IMR-90 (cell line): ENCODE results near the gene RSAD1. TPM values are rescaled to one million over a fixed set of nuclear protein-coding genes. Genes with fewer than 3 reads are reported as not detected.

Source experiments
- ATAC-seq: fragments of 200-7000 bp; cut with Tn5 transposase; 2 replicates; pipeline ENCODE4 v1.9.1; 2020; ENCODE audit warnings: low read depth, mild to moderate bottlenecking, moderate library complexity
- BruUV-seq: library from RNA; stranded (reverse); fragments of 400-500 nt; replicated peaks from 2 replicates; lab custom pipeline; 2021; lab: Mats Ljungman, UMichigan
- CTCF ChIA-PET: fragments of 300-600 bp; formaldehyde crosslinking; extraction: SDS; loops from one replicate; lab custom pipeline; 2021; ENCODE audit warnings: antibody characterized with exemption; lab: Yijun Ruan, JAX
- POLR2A ChIA-PET: fragments of 300-600 bp; sonication (Branson Sonifier 250); formaldehyde crosslinking; loops from one replicate; lab custom pipeline; 2022; ENCODE audit warnings: antibody characterized with exemption; ENCODE audit not compliant: unreplicated experiment; lab: Charles Lee
- DNase-seq: peaks from one replicate; pipeline ENCODE4 v3.0.0; 2013
- H2AFZ ChIP-seq: replicated peaks from 2 replicates; pipeline ENCODE3; 2013; ENCODE audit warnings: low read length, mild to moderate bottlenecking; ENCODE audit not compliant: poor library complexity
- H2AK5ac ChIP-seq: 2 replicates; pipeline ENCODE4 v1.6.1; 2013; ENCODE audit warnings: low read depth, low read length, inconsistent platforms
- H2AK9ac ChIP-seq: replicated peaks from 2 replicates; pipeline ENCODE3; 2013; ENCODE audit warnings: mild to moderate bottlenecking, low read depth, low read length, moderate library complexity; ENCODE audit not compliant: poor library complexity
- H2BK120ac ChIP-seq: 2 replicates; pipeline ENCODE4 v1.6.1; 2013; ENCODE audit warnings: low read depth, low read length, inconsistent platforms
- H2BK15ac ChIP-seq: 3 replicates; pipeline ENCODE4 v1.6.1; 2013; ENCODE audit warnings: low read depth, low read length, inconsistent platforms
- H2BK20ac ChIP-seq: 2 replicates; pipeline ENCODE4 v1.6.1; 2013; ENCODE audit warnings: low read depth, mild to moderate bottlenecking, inconsistent platforms, low read length, moderate library complexity
- H2BK5ac ChIP-seq: 2 replicates; pipeline ENCODE4 v1.6.1; 2013; ENCODE audit warnings: mild to moderate bottlenecking, low read depth, low read length, inconsistent platforms; ENCODE audit not compliant: poor library complexity, severe bottlenecking
- H3K14ac ChIP-seq: replicated peaks from 2 replicates; pipeline ENCODE4 v1.6.1; 2013; ENCODE audit warnings: low read depth, low read length, inconsistent platforms
- H3K18ac ChIP-seq: 2 replicates; pipeline ENCODE4 v1.6.1; 2013; ENCODE audit warnings: low read depth, low read length, control low read depth
- H3K23ac ChIP-seq: 2 replicates; pipeline ENCODE4 v1.6.1; 2013; ENCODE audit warnings: low read depth, low read length, inconsistent platforms
- H3K27ac ChIP-seq: 2 replicates; pipeline ENCODE4 v1.5.1; 2013; ENCODE audit warnings: mild to moderate bottlenecking, control low read depth, low read length; ENCODE audit not compliant: insufficient read depth
- H3K27me3 ChIP-seq: 2 replicates; pipeline ENCODE4 v1.6.1; 2013; ENCODE audit warnings: low read length; ENCODE audit not compliant: control insufficient read depth, insufficient read depth
- H3K36me3 ChIP-seq: 2 replicates; pipeline ENCODE4 v1.6.1; 2013; ENCODE audit warnings: low read length, mixed read lengths; ENCODE audit not compliant: control insufficient read depth, insufficient read depth
- H3K4ac ChIP-seq: 2 replicates; pipeline ENCODE4 v1.6.1; 2013; ENCODE audit warnings: low read depth, low read length, inconsistent platforms
- H3K4me1 ChIP-seq: 2 replicates; pipeline ENCODE4 v1.6.1; 2013; ENCODE audit warnings: low read length, mixed read lengths; ENCODE audit not compliant: control insufficient read depth, insufficient read depth
- H3K4me2 ChIP-seq: 2 replicates; pipeline ENCODE4 v1.6.1; 2013; ENCODE audit warnings: low read depth, mild to moderate bottlenecking, control low read depth, low read length, moderate library complexity
- H3K4me3 ChIP-seq: 2 replicates; pipeline ENCODE4 v1.5.1; 2013; ENCODE audit warnings: low read depth, mild to moderate bottlenecking, control low read depth, low read length, moderate library complexity; ENCODE audit not compliant: insufficient read depth
- H3K56ac ChIP-seq: 2 replicates; pipeline ENCODE4 v1.6.1; 2013; ENCODE audit warnings: low read length, inconsistent platforms; ENCODE audit not compliant: insufficient read depth; ENCODE audit errors: extremely low read depth
- H3K79me1 ChIP-seq, 2 experiments: 2 replicates each; pipeline ENCODE4 v1.6.1; 2013; ENCODE audit warnings: low read length in 2 of 2, inconsistent platforms in 1 of 2, low read depth in 1 of 2
- H3K9ac ChIP-seq: 2 replicates; pipeline ENCODE4 v1.6.1; 2013; ENCODE audit warnings: low read depth, low read length, control low read depth
- H3K9me1 ChIP-seq: 2 replicates; pipeline ENCODE4 v1.6.1; 2013; ENCODE audit warnings: low read length, inconsistent platforms; ENCODE audit not compliant: insufficient read depth
- H3K9me3 ChIP-seq: 2 replicates; pipeline ENCODE4 v1.6.1; 2013; ENCODE audit warnings: low read length; ENCODE audit not compliant: control insufficient read depth, insufficient read depth
- H4K20me1 ChIP-seq: 2 replicates; pipeline ENCODE4 v1.6.1; 2013; ENCODE audit warnings: low read length, inconsistent platforms; ENCODE audit not compliant: insufficient read depth
- H4K5ac ChIP-seq: 2 replicates; pipeline ENCODE4 v1.6.1; 2013; ENCODE audit warnings: mild to moderate bottlenecking, low read depth, low read length, control low read depth
- H4K8ac ChIP-seq, 2 experiments: 2 replicates each; pipeline ENCODE4 v1.6.1; 2013; ENCODE audit warnings: low read depth in 2 of 2, low read length in 2 of 2, control low read depth in 1 of 2, inconsistent platforms in 1 of 2
- H4K91ac ChIP-seq: 2 replicates; pipeline ENCODE4 v1.6.1; 2013; ENCODE audit warnings: low read depth, low read length, inconsistent platforms; ENCODE audit not compliant: insufficient read depth
- FOS ChIP-seq: fragments of 150-350 bp; IDR thresholded peaks from 2 replicates; pipeline ENCODE4 v1.6.1; 2016; ENCODE audit warnings: low read depth, low read length
- MAFK ChIP-seq: IDR thresholded peaks from 2 replicates; pipeline ENCODE4 v1.6.1; 2012; ENCODE audit warnings: low read depth, low read length, improper control_type of control experiment
- POLR2A ChIP-seq: IDR thresholded peaks from 2 replicates; pipeline ENCODE4 v1.6.1; 2012; ENCODE audit warnings: mild to moderate bottlenecking, low read depth, low read length
- RFX5 ChIP-seq: IDR thresholded peaks from 2 replicates; pipeline ENCODE4 v1.8.0; 2012; ENCODE audit warnings: low read depth, mild to moderate bottlenecking, low read length, moderate library complexity
- USF2 ChIP-seq: fragments of 150-350 bp; IDR thresholded peaks from 2 replicates; pipeline ENCODE4 v1.6.1; 2017; ENCODE audit warnings: mild to moderate bottlenecking, antibody characterized with exemption, low read length, low read depth
- WGBS, 2 experiments: methylation state at CpG; one replicate each; pipeline versions ENCODE4 v1.1.5 to v1.1.7; 2013; ENCODE audit warnings: missing lambda C conversion rate in 2 of 2; ENCODE audit not compliant: insufficient read length in 1 of 2; ENCODE audit errors: extremely low coverage in 2 of 2; 5-methylcytosine and 5-hydroxymethylcytosine counted together
- dilution Hi-C: fragments of 300-500 bp; cut with HindIII; formaldehyde crosslinking; loops from one replicate; pipeline ENCODE4 v1.14.3; 2018; ENCODE audit warnings: low sequenced_read_pairs; ENCODE audit not compliant: unreplicated experiment
- in situ Hi-C: fragments of 300-500 bp; cut with MboI; formaldehyde crosslinking; loops from 3 replicates; pipeline ENCODE4 v1.14.3; 2019; ENCODE audit warnings: low sequenced_read_pairs, inconsistent platforms, mixed read lengths
- intact Hi-C: fragments of 100-400 bp; cut with micrococcal nuclease; formaldehyde crosslinking; loops from 2 replicates; pipeline ENCODE4 v1.10.0; 2022
- polyA plus RNA-seq, 3 experiments: library from polyadenylated mRNA; depleted of rRNA; stranded (reverse); fragments of >200 nt; gene quantifications; 2 replicates each; pipeline ENCODE4 v1.2.3, GENCODE V29; 2012; ENCODE audit warnings: low replicate concordance in 1 of 3
- total RNA-seq: library from RNA; depleted of rRNA; stranded (reverse); fragments of >200 nt; gene quantifications from 2 replicates; pipeline ENCODE4 v1.2.3, GENCODE V29; 2012

The RSAD1 gene
- total and polyA plus RNA-seq, 2 of the 4 experiments (the other 2 are of a cell fraction) = 10.8 to 19.2 TPM

GRCh38 chr17:50458270-50458669 lies 20.4 kb upstream of the RSAD1 start:
- Histone ChIP-seq H2AK5ac (no peak overlapping the region), H2BK15ac (no peak overlapping the region), H3K4ac (no peak overlapping the region), H3K9me1 (0 out of 2 replicates have a peak, but pooled peaks cover 6% of the 10 kb centered on the region), H2BK5ac (no peak overlapping the region), H3K27me3 (no peaks in the 10 kb centered on the region), H2AFZ (no peak overlapping the region), H3K36me3 (peaks cover 3% of the 10 kb centered on the region; the same call in 1 of the 2 replicates), H3K79me1 (no peaks in the 10 kb centered on the region; a peak in 1 of 4 replicates), H4K5ac (no peak overlapping the region), H3K4me1 (no peaks in the 10 kb centered on the region), H3K18ac (no peak overlapping the region), H3K4me3 (no peak overlapping the region), H4K20me1 (peaks cover 4% of the 10 kb centered on the region; the same call in 1 of the 2 replicates), H4K8ac (no peak overlapping the region), H3K27ac (no peak overlapping the region), H2BK20ac (no peak overlapping the region), H3K56ac (no peak overlapping the region), H2BK120ac (no peak overlapping the region), H3K9me3 (no peaks in the 10 kb centered on the region), H3K9ac (no peak overlapping the region), H3K23ac (no peak overlapping the region), H4K91ac (no peak overlapping the region), H2AK9ac (no peak overlapping the region), H3K14ac (no peak overlapping the region), H3K4me2 (no peak overlapping the region)
- intact Hi-C loops (no loop called here), dilution Hi-C loops (no loop called here), in situ Hi-C loops (no loop called here)
- ChIA-PET CTCF (interaction anchor here (1.4 kb wide), 1 partner anchor 61 kb away, joined by 4 read pairs; the partner anchor contains the start of gene LRRC59), POLR2A (interaction anchor here (0.6 kb wide), 1 partner anchor 328 kb away, joined by 3 read pairs; no protein-coding TSS in a partner anchor)
- no peak for DNase-seq
- TF ChIP-seq RFX5 (no peak), FOS (no peak), USF2 (no peak), MAFK (no peak), POLR2A (no peak)
- 52% methylated on average over 3 of the region's 3 CpGs; no CpG with 5 or more reads in 1 of the 2 experiments for WGBS, 2 experiments
- no TSS peak for BruUV-seq
- no peak for ATAC-seq
